ENCODE data around the gene TTC9B.

The TTC9B gene

DNA sequence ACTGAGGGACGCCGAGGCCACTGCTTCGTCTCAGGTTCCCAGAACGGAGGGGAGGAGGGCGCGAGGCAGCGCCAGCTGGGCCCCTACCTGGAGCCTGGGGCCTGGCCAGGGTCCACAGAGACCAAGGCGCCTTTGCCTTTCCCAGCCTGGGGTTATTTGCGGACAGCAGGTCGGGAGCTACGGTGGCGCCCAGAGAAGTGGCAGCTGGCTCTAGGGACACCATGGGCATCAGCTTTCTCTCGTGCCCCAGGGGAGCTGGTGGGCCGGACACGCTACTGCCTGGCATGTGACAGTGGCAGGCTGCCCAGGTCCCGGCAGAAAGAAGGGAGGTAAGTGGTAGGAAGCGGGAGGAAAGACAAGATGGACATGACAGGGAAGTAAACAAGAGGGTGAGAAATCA is 47.9 kb upstream of the TTC9B start:
- TF ChIP-seq EZH2 (IDR thresholded peaks at IDR 0.05; ENCODE audit: borderline replicate concordance, low read depth, low read length, severe bottlenecking) = no peak
- TF ChIP-seq, protein P1, sequence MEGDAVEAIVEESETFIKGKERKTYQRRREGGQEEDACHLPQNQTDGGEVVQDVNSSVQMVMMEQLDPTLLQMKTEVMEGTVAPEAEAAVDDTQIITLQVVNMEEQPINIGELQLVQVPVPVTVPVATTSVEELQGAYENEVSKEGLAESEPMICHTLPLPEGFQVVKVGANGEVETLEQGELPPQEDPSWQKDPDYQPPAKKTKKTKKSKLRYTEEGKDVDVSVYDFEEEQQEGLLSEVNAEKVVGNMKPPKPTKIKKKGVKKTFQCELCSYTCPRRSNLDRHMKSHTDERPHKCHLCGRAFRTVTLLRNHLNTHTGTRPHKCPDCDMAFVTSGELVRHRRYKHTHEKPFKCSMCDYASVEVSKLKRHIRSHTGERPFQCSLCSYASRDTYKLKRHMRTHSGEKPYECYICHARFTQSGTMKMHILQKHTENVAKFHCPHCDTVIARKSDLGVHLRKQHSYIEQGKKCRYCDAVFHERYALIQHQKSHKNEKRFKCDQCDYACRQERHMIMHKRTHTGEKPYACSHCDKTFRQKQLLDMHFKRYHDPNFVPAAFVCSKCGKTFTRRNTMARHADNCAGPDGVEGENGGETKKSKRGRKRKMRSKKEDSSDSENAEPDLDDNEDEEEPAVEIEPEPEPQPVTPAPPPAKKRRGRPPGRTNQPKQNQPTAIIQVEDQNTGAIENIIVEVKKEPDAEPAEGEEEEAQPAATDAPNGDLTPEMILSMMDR (IDR thresholded peaks at IDR 0.05; ENCODE audit: borderline replicate concordance, extremely low read depth, low read length, poor library complexity, severe bottlenecking) = no peak
- Histone ChIP-seq H3K27ac (ENCODE audit: low read length) (no peak overlapping the region), H3K4me3 (ENCODE audit: low read depth in 1 of 2, low read length in 2 of 2) (no peak overlapping the region), H3K9me3 (ENCODE audit: insufficient read depth, low read length, severe bottlenecking) (no peaks in the 10 kb centered on the region), H3K4me1 (ENCODE audit: insufficient read depth, low read length) (no peaks in the 10 kb centered on the region), H3K9ac (ENCODE audit: low read depth, low read length) (no peak overlapping the region), H3K36me3 (ENCODE audit: insufficient read depth, low read length) (peaks cover 49% of the 10 kb centered on the region), H3K79me2 (ENCODE audit: insufficient read depth, low read length) (peaks cover 89% of the 10 kb centered on the region), H3K27me3 (ENCODE audit: insufficient read depth, low read length, poor library complexity) (no peaks in the 10 kb centered on the region), H3K4me2 (ENCODE audit: insufficient read depth, low read length) (no peak overlapping the region), H4K20me1 (ENCODE audit: insufficient read depth, low read length) (peaks cover 68% of the 10 kb centered on the region), H2AFZ (ENCODE audit: low read depth, low read length) (no peak overlapping the region)
- DNase-seq (no peak), ATAC-seq (ENCODE audit: insufficient read depth, low read depth) (no peak)

DNA sequence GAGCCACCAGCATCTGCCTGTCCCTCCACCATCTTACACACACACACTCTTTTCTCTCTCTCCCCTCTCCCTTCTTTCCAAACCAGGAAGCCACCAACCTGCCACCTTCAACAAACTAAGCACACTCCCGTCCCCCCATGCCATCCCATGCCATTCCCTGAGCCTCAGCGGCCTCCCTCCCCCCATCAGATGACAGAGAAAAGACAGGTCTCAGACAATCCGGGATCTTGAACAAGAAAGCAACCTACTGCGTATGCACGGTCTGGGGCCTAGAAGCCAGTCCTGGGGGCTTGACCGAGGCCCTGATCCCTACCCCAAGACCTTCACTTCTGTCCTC is 47.5 kb upstream of the TTC9B start:
- peaks cover 70% of the 10 kb centered on the region for H4K20me1 ChIP-seq (ENCODE audit: insufficient read depth, low read length)
- no peak overlapping the region for H2AFZ ChIP-seq (ENCODE audit: low read depth, low read length)
- ATAC-seq (ENCODE audit: insufficient read depth, low read depth) = no peak
- no peaks in the 10 kb centered on the region for H3K27me3 ChIP-seq (ENCODE audit: insufficient read depth, low read length, poor library complexity)
- no peak overlapping the region for H3K4me2 ChIP-seq (ENCODE audit: insufficient read depth, low read length)
- H3K4me1 ChIP-seq (ENCODE audit: insufficient read depth, low read length) = no peaks in the 10 kb centered on the region
- no peak overlapping the region for H3K9ac ChIP-seq (ENCODE audit: low read depth, low read length)
- H3K4me3 ChIP-seq (ENCODE audit: low read depth in 1 of 2, low read length in 2 of 2) = no peak overlapping the region
- no peak overlapping the region for H3K27ac ChIP-seq (ENCODE audit: low read length)
- TF ChIP-seq, protein P1 (IDR thresholded peaks at IDR 0.05; ENCODE audit: borderline replicate concordance, extremely low read depth, low read length, poor library complexity, severe bottlenecking) = no peak
- DNase-seq = no peak
- H3K79me2 ChIP-seq (ENCODE audit: insufficient read depth, low read length) = peaks cover 89% of the 10 kb centered on the region
- H3K9me3 ChIP-seq (ENCODE audit: insufficient read depth, low read length, severe bottlenecking) = no peaks in the 10 kb centered on the region
- peaks cover 52% of the 10 kb centered on the region for H3K36me3 ChIP-seq (ENCODE audit: insufficient read depth, low read length)

DNA sequence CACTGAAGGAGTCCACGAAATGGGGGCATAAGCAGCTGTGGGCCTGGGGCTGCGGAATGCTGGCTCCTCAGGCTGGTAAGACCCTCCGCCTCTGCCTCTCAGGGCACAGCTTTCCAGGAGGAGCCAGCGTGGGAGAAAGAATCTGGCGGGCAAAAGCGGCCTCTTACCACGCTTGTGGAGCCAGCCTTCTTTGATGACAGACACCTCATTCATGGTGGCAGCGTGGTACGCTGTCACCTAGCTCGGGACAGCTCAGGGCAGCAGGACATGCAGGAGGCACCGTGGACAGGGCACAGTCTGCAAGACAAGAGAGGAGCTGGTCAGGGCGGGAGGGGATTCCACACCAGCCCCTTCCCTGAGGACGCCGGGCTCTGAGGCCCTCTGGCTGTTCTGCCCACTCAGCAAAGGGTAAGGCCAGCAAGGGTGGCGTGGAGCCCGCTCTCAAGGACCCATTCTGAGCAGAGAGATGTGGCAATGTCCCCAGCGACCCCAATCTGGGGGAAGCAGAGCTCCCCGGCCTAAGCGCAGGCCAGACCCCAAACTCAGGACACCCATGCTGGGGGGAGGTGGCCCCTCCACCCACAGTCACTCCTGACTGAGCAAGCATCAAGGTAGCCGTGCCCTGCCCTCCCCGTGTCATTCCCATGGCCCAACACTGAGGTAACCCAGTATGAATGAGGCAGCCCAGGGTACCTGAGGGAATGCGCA is 47.0 kb upstream of the TTC9B start:
- Histone ChIP-seq H3K27me3 (ENCODE audit: insufficient read depth, low read length, poor library complexity) (no peaks in the 10 kb centered on the region), H4K20me1 (ENCODE audit: insufficient read depth, low read length) (peaks cover 66% of the 10 kb centered on the region), H3K79me2 (ENCODE audit: insufficient read depth, low read length) (peaks cover 86% of the 10 kb centered on the region), H3K4me3 (ENCODE audit: low read depth in 1 of 2, low read length in 2 of 2) (no peak overlapping the region), H2AFZ (ENCODE audit: low read depth, low read length) (no peak overlapping the region), H3K4me2 (ENCODE audit: insufficient read depth, low read length) (no peak overlapping the region), H3K27ac (ENCODE audit: low read length) (no peak overlapping the region), H3K36me3 (ENCODE audit: insufficient read depth, low read length) (peaks cover 51% of the 10 kb centered on the region), H3K9me3 (ENCODE audit: insufficient read depth, low read length, severe bottlenecking) (no peaks in the 10 kb centered on the region), H3K9ac (ENCODE audit: low read depth, low read length) (no peak overlapping the region), H3K4me1 (ENCODE audit: insufficient read depth, low read length) (no peaks in the 10 kb centered on the region)
- no peak for DNase-seq
- no peak for TF ChIP-seq EZH2 (IDR thresholded peaks at IDR 0.05; ENCODE audit: borderline replicate concordance, low read depth, low read length, severe bottlenecking)
- TF ChIP-seq, protein P1 (IDR thresholded peaks at IDR 0.05; ENCODE audit: borderline replicate concordance, extremely low read depth, low read length, poor library complexity, severe bottlenecking) = no peak
- no peak for ATAC-seq (ENCODE audit: insufficient read depth, low read depth)

All from DND-41 (cell line).